HCT116 (cell line): ENCODE measurements around the gene SERTAD3. TPM values are rescaled to one million over a fixed set of nuclear protein-coding genes. Genes with fewer than 3 reads are reported as not detected.

Experiments used
- ATAC-seq: fragments of 200-7000 bp; cut with Tn5 transposase; 2 replicates; pipeline ENCODE4 v1.9.1; 2020; ENCODE audit warnings: mild to moderate bottlenecking, moderate library complexity
- BruUV-seq: library from RNA; stranded (reverse); fragments of 400-500 nt; replicated peaks from 2 replicates; lab custom pipeline; 2021; lab: Mats Ljungman, UMichigan
- CTCF ChIA-PET: fragments of 300-600 bp; sonication (Branson Sonifier 250); formaldehyde crosslinking; loops from one replicate; lab custom pipeline; 2021; ENCODE audit warnings: antibody characterized with exemption; lab: Charles Lee
- POLR2A ChIA-PET: fragments of 300-600, 350-600 bp; sonication (Branson Sonifier 250); formaldehyde crosslinking; loops from one replicate; lab custom pipeline; 2021; ENCODE audit warnings: antibody characterized with exemption; lab: Charles Lee
- RAD21 ChIA-PET, 2 experiments: fragments of 300-600 bp; sonication (Branson Sonifier 250); formaldehyde crosslinking; loops; one replicate each; lab custom pipeline; 2023; ENCODE audit warnings: low total read pairs in 2 of 2; ENCODE audit not compliant: uncharacterized antibody in 2 of 2, unreplicated experiment in 2 of 2, low non-redundant PET in 1 of 2; lab: Charles Lee
- DNase-seq: peaks from one replicate; pipeline ENCODE4 v3.0.0-alpha.2; 2010; ENCODE audit warnings: low read depth, low spot score
- H2AFZ ChIP-seq: fragments of 200-600 bp; shearing (Covaris generic), sonication (generic); 2 replicates; pipeline ENCODE4 v1.6.1; 2017; ENCODE audit warnings: low read depth, mixed run types, mixed read lengths, antibody characterized with exemption, low read length; ENCODE audit not compliant: poor library complexity, severe bottlenecking
- H3K27ac ChIP-seq: 2 replicates; pipeline ENCODE4 v1.5.1; 2012; ENCODE audit warnings: low read depth, low read length
- H3K27me3 ChIP-seq: fragments of 200-600 bp; sonication (generic); 2 replicates; pipeline ENCODE4 v1.6.1; 2016; ENCODE audit warnings: mixed run types, low read length, mixed read lengths; ENCODE audit not compliant: insufficient read depth
- H3K36me3 ChIP-seq, 2 experiments: fragments of 200-500 bp in 1 of 2; fragments of 200-600 bp in 1 of 2; sonication (Bioruptor generic) in 1 of 2; sonication (generic) in 1 of 2; 2 replicates each; pipeline versions ENCODE4 v1.5.1 to v1.6.1; 2014 to 2016; ENCODE audit warnings: low read length in 2 of 2, inconsistent platforms in 1 of 2, mixed read lengths in 1 of 2, mixed run types in 1 of 2; ENCODE audit not compliant: insufficient read depth in 2 of 2, control insufficient read depth in 1 of 2
- H3K4me1 ChIP-seq, 2 experiments: fragments of 200-600 bp in 1 of 2; sonication (generic) in 1 of 2; 2 replicates each; pipeline versions ENCODE4 v1.5.1 to v1.6.1; 2012 to 2017; ENCODE audit warnings: low read length in 2 of 2, inconsistent platforms in 1 of 2, mild to moderate bottlenecking in 1 of 2, mixed read lengths in 1 of 2, mixed run types in 1 of 2, moderate library complexity in 1 of 2; ENCODE audit not compliant: insufficient read depth in 2 of 2, control insufficient read depth in 1 of 2
- H3K4me2 ChIP-seq: fragments of 200-600 bp; sonication (generic); 2 replicates; pipeline ENCODE4 v1.6.1; 2017; ENCODE audit warnings: mixed run types, low read length, mixed read lengths
- H3K4me3 ChIP-seq, 2 experiments: fragments of 200-600 bp in 1 of 2; sonication (generic) in 1 of 2; replicated peaks in 1 of 2; 2 replicates each; pipeline ENCODE4 v1.5.1; 2011 to 2016; ENCODE audit warnings: low read length in 2 of 2, control low read depth in 1 of 2, low read depth in 1 of 2, mild to moderate bottlenecking in 1 of 2, mixed read lengths in 1 of 2, mixed run types in 1 of 2
- H3K79me2 ChIP-seq: fragments of 200-600 bp; sonication (generic); 2 replicates; pipeline ENCODE4 v1.6.1; 2017; ENCODE audit warnings: mild to moderate bottlenecking, mixed run types, low read length, moderate library complexity, mixed read lengths; ENCODE audit not compliant: insufficient read depth
- H3K9ac ChIP-seq: fragments of 200-600 bp; sonication (generic); 2 replicates; pipeline ENCODE4 v1.6.1; 2016; ENCODE audit warnings: low read length, mixed read lengths
- H3K9me2 ChIP-seq: fragments of 200-600 bp; sonication (generic), shearing (Covaris generic); 2 replicates; pipeline ENCODE4 v1.6.1; 2017; ENCODE audit warnings: mixed run types, mild to moderate bottlenecking, moderate library complexity; ENCODE audit not compliant: insufficient read depth
- H3K9me3 ChIP-seq, 2 experiments: fragments of 200-500 bp in 1 of 2; fragments of 200-600 bp in 1 of 2; sonication (Bioruptor generic) in 1 of 2; sonication (generic) in 1 of 2; 2 replicates each; pipeline ENCODE4 v1.6.1; 2014 to 2017; ENCODE audit warnings: low read length in 2 of 2, mixed read lengths in 2 of 2, inconsistent platforms in 1 of 2, low read depth in 1 of 2, mild to moderate bottlenecking in 1 of 2, mixed run types in 1 of 2, moderate library complexity in 1 of 2; ENCODE audit not compliant: control insufficient read depth in 1 of 2, insufficient read depth in 1 of 2
- H4K20me1 ChIP-seq: fragments of 200-600 bp; sonication (generic), shearing (Covaris generic); 2 replicates; pipeline ENCODE4 v1.6.1; 2017; ENCODE audit warnings: mixed run types, mild to moderate bottlenecking, moderate library complexity; ENCODE audit not compliant: insufficient read depth
- ATF3 ChIP-seq: IDR thresholded peaks from 2 replicates; pipeline ENCODE4 v1.6.1; 2012
- EGR1 ChIP-seq: IDR thresholded peaks from 2 replicates; pipeline ENCODE4 v1.6.1; 2012; ENCODE audit warnings: low read depth
- ELF1 ChIP-seq: IDR thresholded peaks from 2 replicates; pipeline ENCODE4 v1.6.1; 2012; ENCODE audit warnings: low read depth, borderline replicate concordance
- EZH2phosphoT487 ChIP-seq: fragments of 200-600 bp; IDR thresholded peaks from 2 replicates; pipeline ENCODE4 v1.6.1; 2018; ENCODE audit warnings: antibody characterized with exemption, borderline replicate concordance
- JUND ChIP-seq: IDR thresholded peaks from 2 replicates; pipeline ENCODE4 v1.6.1; 2012
- POLR2A ChIP-seq: IDR thresholded peaks from 2 replicates; pipeline ENCODE4 v1.7.0; 2011; ENCODE audit warnings: borderline replicate concordance; ENCODE audit not compliant: insufficient read depth, insufficient read length; ENCODE audit errors: extremely low read depth
- POLR2AphosphoS5 ChIP-seq: IDR thresholded peaks from 2 replicates; pipeline ENCODE4 v1.6.1; 2011; ENCODE audit warnings: mild to moderate bottlenecking, low read depth, low read length, moderate library complexity
- RAD21 ChIP-seq: IDR thresholded peaks from 2 replicates; pipeline ENCODE4 v1.6.1; 2012; ENCODE audit warnings: low read depth, mild to moderate bottlenecking
- SP1 ChIP-seq: IDR thresholded peaks from 2 replicates; pipeline ENCODE4 v1.6.1; 2012; ENCODE audit warnings: low read depth
- ZBTB33 ChIP-seq: IDR thresholded peaks from 2 replicates; pipeline ENCODE4 v1.6.1; 2011; ENCODE audit warnings: mild to moderate bottlenecking, low read length, moderate library complexity; ENCODE audit not compliant: insufficient replicate concordance; ENCODE audit errors: extremely low read depth
- ZFX ChIP-seq: fragments of 450-650 bp; IDR thresholded peaks from 2 replicates; pipeline ENCODE4 v1.6.1; 2017
- ZNF274 ChIP-seq: fragments of 200-500 bp; sonication (Bioruptor generic); IDR thresholded peaks from 2 replicates; pipeline ENCODE4 v1.6.1; 2014; ENCODE audit warnings: mild to moderate bottlenecking, low read depth, low read length, inconsistent platforms
- intact Hi-C: fragments of 100-400 bp; cut with micrococcal nuclease; formaldehyde crosslinking; loops from 2 replicates; pipeline ENCODE4 v1.10.0; 2022
- total RNA-seq: library from RNA; stranded (reverse); gene quantifications from one replicate; pipeline ENCODE4 v1.2.1, GENCODE V29; 2021; ENCODE audit not compliant: unreplicated experiment

The SERTAD3 gene
- total RNA-seq, 1 experiment from 2014 or later = 32.4 TPM

- Histone ChIP-seq H3K36me3 (no peaks in the 10 kb centered on the region), H3K79me2 (no peaks in the 10 kb centered on the region), H3K27me3 (no peaks in the 10 kb centered on the region), H2AFZ (no peak overlapping the region), H3K9me2 (no peaks in the 10 kb centered on the region), H3K4me2 (no peak overlapping the region), H3K4me1 (peaks cover 15 to 30% of the 10 kb centered on the region in 2 experiments), H3K9me3 (no peaks in the 10 kb centered on the region), H4K20me1 (no peaks in the 10 kb centered on the region), H3K9ac (no peak overlapping the region), H3K4me3 (no peak overlapping the region), H3K27ac (no peak overlapping the region)
- intact Hi-C loops = no loop called here
- TF ChIP-seq ATF3 = no peak
- TF ChIP-seq ZNF274 = no peak
- no peak for TF ChIP-seq EGR1
- TF ChIP-seq SP1 = no peak
- no peak for TF ChIP-seq RAD21
- no peak for TF ChIP-seq EZH2phosphoT487
- TF ChIP-seq POLR2A = no peak
- no peak for TF ChIP-seq ZBTB33
- TF ChIP-seq ZFX = no peak
- TF ChIP-seq POLR2AphosphoS5 = no peak
- no peak for TF ChIP-seq ELF1
- no peak for TF ChIP-seq JUND
- DNase-seq (no peak), ATAC-seq (no peak)
- CTCF ChIA-PET = interaction anchor here (1.7 kb wide), 1 partner anchor 26 kb away, joined by 6 read pairs; no protein-coding TSS in a partner anchor
- RAD21 ChIA-PET = no interaction called here
- BruUV-seq = no TSS peak
- POLR2A ChIA-PET = interaction anchor here (1.2 kb wide), 1 partner anchor 31 kb away, joined by 3 read pairs; no protein-coding TSS in a partner anchor
These were observed 49.3 kb downstream of the SERTAD3 start for GRCh38 chr19:40394816-40395210.
